ENCODE measurements around the gene PODXL.
"Not testable (repeated sequence)": the region's sequence is repeated elsewhere in the genome, so short reads cannot be mapped to it uniquely, and the experiment has no call there.

Gene PODXL

DNA sequence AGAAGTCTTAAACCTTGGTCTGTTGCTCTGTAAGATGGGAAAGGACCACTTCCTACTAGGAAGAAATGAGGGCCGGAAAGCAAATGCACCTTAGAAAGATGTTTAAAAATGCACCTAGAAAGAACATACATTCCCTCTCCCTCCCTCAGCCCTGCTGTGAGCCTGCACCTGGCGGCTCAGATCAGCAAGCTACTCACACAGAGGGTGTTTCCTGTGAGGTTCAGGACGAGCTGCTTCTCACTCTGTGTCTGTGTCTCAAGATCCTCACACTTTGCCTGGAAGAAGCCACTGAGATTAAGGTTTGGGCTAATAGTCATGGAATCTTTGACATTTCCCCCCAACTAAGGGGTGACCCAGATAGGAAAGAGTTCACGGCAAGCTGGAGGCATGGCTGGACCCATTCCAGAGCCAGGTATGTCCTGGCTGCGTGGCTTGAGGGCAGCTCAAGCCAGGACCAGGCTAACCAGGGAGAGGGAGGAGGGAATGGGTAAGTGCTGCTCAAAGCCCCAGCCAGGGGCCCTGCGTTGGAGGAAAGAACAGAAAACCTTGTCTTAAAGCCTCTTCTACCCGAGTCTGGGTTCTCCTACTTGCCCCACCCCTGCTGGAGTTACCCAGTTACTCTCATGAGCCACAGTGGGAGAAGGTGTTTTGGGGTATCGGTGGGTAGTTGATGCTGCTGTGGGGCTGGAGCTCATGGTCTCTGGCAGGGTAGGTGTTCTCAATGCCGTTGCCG, 47.5 kb downstream of the PODXL start:
- TF ChIP-seq, protein P1, sequence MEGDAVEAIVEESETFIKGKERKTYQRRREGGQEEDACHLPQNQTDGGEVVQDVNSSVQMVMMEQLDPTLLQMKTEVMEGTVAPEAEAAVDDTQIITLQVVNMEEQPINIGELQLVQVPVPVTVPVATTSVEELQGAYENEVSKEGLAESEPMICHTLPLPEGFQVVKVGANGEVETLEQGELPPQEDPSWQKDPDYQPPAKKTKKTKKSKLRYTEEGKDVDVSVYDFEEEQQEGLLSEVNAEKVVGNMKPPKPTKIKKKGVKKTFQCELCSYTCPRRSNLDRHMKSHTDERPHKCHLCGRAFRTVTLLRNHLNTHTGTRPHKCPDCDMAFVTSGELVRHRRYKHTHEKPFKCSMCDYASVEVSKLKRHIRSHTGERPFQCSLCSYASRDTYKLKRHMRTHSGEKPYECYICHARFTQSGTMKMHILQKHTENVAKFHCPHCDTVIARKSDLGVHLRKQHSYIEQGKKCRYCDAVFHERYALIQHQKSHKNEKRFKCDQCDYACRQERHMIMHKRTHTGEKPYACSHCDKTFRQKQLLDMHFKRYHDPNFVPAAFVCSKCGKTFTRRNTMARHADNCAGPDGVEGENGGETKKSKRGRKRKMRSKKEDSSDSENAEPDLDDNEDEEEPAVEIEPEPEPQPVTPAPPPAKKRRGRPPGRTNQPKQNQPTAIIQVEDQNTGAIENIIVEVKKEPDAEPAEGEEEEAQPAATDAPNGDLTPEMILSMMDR (IDR thresholded peaks at IDR 0.05; ENCODE audit: insufficient read depth, low read depth, low read length, missing control alignments), result no peak
- no peak for DNase-seq (ENCODE audit: low read depth)
- H3K4me3 ChIP-seq (ENCODE audit: low read depth, low read length), result no peak overlapping the region

DNA sequence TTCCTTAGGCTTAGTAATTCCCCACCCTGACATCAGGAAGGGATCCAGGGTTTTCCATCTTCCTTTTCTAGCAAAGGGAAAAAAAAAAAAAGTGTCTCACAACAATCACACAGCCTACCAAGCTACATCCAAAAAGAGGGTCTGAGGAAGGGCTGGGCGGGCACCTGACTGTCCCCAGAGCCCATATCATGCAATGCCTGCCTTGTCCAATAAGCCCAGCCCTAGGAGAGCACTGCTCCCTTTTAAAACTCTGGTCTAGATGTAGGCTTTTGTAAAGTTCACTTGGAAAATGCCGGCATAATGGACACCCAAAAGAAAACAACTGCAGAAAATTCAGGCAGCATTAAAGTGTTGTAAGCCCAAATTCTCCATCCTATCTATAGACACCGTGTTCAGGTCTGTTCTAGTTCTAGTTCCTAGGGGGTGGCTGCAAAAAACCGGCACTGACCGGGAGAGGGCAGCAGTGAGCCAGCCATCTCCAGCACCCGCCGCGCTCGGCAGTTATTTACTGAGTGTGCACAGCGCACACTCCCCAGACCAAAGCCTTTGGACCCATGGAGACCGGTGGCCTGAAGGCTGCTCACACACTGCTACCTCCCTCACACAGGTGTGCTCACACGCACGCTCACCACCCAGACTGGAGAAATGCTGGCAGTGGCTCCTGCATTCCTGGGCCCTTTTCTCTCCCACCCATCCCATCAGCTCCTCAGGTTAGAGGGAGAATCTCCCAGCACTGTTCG, 48.7 kb downstream of the PODXL start:
- TF ChIP-seq, protein P1 (IDR thresholded peaks at IDR 0.05; ENCODE audit: insufficient read depth, low read depth, low read length, missing control alignments), result peak; percentile 77
- H3K4me3 ChIP-seq (ENCODE audit: low read depth, low read length), result no peak overlapping the region
- DNase-seq (ENCODE audit: low read depth), result peak; percentile 65

DNA sequence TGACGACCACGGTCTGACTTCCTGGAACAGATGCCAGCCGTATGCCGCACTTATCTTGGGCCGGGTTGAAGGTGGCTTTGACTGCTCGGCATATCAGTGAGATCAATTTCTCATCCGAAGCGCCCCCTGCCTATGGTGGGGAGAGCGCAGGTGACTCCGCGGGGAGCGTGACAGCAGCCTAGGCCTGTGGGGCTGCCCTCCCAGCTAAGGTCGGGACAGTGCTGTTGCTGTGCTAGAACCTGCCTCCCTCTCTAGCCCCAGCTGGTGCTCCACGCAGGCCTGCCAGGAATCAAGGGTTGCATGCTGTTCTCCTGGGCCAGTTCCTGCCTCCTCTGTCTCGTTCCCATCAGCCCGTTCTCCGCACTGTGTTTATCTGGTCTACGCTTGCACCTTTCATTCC, 49.8 kb downstream of the PODXL start:
- TF ChIP-seq, protein P1 (IDR thresholded peaks at IDR 0.05; ENCODE audit: insufficient read depth, low read depth, low read length, missing control alignments), result no peak
- no peak overlapping the region for H3K4me3 ChIP-seq (ENCODE audit: low read depth, low read length)
- no peak for DNase-seq (ENCODE audit: low read depth)

DNA sequence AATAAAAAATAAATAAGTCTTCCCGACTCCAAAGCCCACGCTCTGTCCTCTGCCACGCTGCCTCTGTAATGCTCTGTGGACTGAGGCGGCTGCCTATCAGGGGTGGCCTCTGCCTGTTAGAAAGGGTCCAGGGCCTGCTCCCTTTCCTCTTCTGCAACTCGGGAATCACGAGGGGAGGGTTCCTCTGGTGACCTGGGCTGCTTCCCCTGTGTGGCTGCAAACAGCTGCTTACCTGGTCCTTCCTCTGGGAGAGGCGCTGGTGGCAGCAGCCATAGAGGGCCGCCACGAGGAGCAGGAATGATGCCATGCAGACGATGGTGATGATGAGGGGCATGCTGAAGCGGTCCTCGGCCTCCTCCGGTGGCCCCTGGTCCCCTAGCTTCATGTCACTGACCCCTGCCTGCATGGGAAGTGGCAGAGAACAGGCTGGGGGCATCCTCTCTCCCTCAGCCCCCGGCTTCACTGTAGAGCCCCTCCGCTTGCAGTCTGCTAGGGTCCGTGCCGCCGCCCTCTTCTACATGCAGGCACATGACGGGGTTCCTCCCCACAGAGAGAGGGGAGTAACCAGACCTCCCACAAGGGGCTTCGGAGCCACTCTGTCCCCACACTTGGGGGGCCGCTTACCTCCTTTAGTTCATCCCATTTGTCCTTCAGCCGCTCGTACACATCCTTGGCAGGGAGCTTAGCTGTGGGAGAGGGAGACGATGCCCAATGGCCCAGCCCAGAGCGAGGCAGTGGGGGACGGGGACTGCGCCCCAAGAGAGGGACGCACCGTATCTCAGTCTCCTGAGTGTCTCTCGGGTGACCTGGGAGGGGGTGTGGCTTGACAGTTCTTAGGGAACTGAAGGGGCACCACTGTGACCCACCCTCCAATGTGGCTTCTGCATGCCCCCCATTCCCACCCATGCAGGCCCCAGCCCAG, 50.5 kb downstream of the PODXL start:
- TF ChIP-seq, protein P1 (IDR thresholded peaks at IDR 0.05; ENCODE audit: insufficient read depth, low read depth, low read length, missing control alignments), result no peak
- DNase-seq (ENCODE audit: low read depth), result no peak
- no peak overlapping the region for H3K4me3 ChIP-seq (ENCODE audit: low read depth, low read length)

DNA sequence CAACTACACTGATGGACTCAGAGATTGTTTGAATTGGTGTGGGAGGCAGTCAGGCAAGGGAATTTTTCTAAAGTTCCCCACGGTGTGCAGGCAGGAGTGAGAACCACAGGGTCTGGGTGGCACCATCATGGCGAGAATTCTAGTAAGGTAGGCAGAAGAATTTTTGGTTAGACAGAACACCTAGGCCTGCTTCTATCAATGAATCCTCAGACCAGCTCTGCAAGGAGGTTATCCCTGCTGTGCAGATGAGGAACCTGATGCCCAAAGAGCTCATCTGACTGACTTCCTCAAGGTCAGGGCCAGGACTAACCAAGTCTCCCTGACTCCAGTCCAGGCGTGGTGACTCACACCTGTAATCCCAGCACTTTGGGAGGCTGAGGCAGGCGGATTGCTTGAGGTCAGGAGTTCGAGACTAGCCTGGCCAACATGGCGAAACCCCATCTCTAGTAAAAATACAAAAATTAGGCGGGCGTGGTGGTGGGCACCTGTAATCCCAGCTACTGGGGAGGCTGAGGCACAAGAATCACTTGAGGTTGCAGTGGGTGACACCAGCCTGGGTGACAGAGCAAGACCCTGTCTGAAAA, 51.3 kb downstream of the PODXL start:
- DNase-seq (ENCODE audit: low read depth); H3K4me3 ChIP-seq (ENCODE audit: low read depth, low read length): not testable (repeated sequence)

DNA sequence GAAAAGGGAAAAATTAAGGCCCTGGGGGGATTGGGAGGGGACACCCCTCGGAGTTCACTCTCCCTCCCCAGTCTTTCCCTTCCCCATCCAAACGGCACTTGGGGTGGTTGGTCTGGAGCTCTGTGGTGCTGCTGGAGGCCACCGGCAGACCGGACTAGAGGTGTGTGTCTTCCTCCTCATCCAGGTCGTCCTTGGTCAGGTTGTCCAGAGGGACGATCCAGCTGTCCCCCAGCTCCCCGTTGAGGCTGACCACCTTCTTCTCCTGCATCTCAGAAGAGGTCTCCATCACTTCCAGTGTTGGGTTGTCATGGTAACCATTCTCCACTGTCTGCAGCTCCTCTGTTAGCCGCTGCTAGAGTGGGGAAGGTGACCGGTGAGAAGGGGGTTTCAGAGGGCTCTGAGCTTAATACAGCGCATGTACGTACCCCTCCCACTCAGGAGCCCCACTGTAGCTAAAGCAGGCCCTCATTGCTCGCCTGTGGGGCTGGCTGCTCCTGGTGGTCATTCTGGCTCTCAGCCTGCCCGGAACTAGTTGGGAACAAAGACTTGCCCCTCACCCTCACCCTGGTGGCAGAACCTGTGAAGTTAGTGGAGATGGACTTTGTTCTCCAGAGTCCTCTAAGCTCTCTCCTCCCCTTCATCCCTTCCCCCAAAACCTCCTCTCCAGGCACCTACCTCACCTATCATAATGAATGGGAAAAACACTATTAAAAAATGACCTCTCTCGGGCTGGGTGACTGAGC, 52.1 kb downstream of the PODXL start:
- H3K4me3 ChIP-seq (ENCODE audit: low read depth, low read length), result no peak overlapping the region
- TF ChIP-seq, protein P1 (IDR thresholded peaks at IDR 0.05; ENCODE audit: insufficient read depth, low read depth, low read length, missing control alignments), result no peak

More for the DNA sequence above, 52.1 kb downstream of the PODXL start:
- no peak for DNase-seq (ENCODE audit: low read depth)

Data from GM12865 (cell line).